ENCODE measurements around the gene RALGAPB.

Gene RALGAPB

DNA sequence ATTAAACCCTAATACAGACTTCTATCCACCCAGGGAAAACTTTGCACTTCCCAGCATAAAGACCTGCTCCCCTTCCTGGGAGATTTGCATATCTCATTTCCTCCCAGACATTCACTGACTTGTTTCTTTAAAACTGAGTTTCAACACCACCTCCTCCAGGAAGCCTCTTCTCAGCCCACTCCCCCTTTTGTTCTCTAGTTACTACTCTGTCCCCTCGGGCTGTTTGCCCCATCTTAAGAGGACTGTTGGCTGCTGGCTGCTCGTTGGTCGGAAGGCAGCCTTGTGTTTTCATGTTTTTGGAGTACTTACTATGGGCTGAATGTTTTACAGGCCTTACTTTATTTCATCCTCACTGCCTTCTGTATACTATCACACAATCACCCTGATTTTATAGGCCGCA lies 135.5 kb downstream of the RALGAPB start:
- no peak for DNase-seq (ENCODE audit: low spot score)

DNA sequence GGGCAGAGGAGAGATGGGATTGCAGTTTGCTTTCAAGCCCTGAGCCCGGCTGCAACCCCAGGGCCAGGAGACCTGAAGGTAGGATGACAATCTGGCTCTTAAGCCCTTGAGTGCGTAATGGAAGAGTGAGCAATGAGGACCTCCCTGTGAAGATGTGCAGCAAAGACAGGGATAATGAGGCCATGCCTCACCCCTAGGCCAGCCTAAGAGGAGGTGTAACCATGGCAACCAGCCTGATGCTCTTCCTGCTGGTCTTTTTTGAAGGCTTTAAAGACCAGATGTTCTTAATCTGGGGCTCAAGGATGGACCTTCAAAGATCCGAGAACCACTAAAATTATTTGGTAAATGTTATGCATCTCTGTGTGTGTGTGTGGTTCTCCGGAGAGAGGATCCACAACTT lies 137.2 kb downstream of the RALGAPB start:
- peak; percentile 53 for DNase-seq (ENCODE audit: low spot score)

DNA sequence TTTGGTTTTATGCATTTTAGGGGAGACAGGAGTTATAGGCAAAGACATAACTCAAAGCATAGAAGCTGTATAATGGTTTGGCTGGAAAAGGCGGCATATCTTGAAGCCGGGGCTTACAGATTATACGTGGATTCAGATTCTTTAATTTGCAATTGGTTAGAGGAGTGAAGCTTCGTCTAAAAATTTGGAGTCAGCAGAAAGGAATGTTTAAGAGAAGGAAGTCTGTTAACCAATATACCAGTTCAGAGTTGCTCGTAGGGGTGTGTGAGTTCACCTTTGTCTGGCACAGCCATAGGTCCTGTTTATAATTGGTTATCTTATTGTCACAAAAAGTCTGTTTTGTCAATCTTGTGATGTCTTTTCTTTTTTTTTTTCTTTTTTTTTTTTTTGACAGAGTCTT lies 137.9 kb downstream of the RALGAPB start:
- no peak for DNase-seq (ENCODE audit: low spot score)

DNA sequence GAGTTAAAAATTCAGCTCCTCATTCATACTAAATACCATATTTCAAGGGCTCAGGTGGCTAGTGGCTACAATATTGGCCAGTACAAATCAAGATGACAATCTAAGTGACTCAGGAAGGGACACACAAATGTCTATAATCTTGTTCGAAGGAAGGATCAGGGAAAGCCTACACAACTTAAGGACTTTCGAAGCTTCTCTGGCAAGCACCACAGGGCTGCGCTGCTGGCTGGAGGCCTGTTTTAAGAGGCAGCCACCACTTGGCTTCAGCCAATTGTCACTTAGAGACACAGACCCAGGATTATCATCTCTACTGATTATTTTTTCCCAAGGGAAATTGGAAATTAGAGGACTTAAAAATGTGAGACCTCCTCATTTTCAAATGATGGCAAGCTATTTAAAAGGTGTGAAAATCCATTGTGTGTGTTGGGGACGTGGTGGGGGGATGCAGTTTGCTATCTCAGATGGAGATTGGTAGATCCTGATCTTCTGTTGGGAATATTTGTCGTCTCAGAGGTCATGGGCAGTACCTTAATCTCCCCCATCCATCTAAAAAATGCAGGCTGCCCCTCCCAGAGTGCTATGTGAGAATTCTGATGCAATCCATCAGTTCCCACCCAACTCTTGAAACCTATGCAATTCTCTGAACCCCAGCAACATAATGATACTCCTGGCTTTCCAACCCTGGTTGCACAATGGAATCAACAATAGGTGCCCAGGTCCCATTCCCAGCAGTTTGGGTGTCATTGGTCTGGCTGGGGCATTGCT lies 140.3 kb downstream of the RALGAPB start:
- no peak for DNase-seq (ENCODE audit: low spot score)

DNA sequence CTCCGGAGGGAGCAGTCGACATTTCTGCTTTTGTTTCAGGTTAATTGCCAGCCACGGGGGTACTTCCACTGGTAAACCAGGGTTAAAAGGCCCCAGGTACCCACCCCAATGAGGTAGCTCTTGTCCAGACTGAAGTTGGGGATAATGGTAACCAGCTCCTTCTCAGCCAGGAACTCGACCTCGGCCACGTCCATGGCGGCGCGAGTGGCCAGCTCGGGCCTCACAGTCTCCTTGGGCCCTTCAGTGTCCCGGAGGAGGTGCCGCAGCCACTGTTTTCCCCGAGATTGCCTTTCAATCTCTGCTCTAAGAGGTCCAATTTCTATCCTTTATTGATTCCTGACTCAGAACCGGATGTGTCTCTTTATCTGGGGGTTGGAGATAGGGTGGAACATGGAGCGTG lies 142.6 kb downstream of the RALGAPB start:
- no peak for DNase-seq (ENCODE audit: low spot score)

DNA sequence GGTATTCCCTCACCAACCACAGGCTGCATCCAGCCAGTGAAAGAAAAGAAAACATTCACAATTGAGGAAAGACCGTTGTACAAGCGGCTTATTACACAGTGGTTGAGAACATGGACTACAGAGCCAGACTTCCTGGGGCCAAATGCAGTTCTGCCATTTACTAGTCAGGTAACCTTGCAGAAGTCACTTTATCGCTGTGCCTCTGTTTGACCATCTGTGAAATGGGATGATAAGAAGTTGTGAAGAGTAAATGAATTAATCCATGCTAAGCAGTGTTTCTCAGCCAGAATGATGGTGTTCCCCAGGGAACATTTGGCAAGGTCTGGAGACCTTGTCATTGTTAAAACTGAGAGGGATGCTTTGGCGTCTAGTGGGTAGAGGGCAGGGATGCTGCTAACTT lies 143.8 kb downstream of the RALGAPB start:
- DNase-seq (ENCODE audit: low spot score): no peak

DNA sequence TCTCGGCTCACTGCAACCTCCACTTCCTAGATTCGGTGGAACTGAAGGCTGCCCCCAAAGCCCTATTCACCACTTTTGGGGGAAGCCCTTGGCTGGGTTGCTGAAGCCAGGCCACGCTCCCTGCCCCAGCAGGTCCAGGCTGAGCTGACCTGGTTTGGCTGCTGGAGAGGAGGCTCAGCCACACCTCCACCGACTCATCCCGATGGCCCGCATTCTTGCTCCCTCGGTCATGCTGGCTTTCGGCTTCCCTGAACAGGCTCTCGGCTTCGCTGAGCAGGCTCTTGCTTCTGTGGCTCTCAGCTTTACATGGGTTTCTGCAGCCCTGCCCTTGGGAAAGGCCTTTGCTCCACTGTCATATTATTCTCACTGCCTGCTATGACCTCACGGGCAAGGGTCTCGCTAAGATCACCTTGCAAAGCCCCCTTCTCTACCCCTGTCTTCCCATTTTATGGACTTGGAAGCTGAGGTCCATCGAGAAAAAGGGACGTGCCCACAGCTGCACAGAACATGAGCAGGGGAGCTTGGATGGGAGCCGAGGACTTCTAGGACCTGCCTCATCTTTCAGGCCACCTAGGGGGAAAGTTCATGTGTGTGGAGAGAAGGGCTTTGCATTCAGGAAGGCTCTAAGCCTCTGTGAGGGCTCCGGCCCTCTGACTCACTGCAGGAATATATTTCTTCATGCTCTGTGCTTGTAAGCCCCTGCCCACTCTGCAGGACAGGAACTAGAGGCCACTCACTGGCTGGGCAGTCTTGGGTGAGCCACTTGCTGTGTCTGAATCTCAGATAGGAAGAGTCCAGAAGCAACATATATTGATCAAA lies 144.6 kb downstream of the RALGAPB start:
- DNase-seq (ENCODE audit: low spot score): no peak

DNA sequence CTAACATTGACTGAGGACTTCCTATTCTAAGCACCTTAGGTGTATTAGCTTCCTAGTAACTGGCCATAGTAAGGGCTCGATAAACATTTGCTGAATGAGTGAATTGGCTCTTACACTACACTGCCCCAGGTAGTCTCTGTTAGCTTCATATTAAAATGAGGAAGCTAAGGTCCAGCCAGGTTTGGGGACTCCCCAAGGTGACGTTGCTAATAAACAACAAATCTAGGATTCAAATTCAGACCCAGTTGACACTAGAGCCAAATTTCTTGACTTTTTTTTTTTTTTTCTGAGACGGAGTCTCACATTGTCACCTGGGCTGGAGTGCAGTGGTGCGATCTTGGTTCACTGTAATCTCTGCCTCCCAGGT lies 145.2 kb downstream of the RALGAPB start:
- no peak for DNase-seq (ENCODE audit: low spot score)

DNA sequence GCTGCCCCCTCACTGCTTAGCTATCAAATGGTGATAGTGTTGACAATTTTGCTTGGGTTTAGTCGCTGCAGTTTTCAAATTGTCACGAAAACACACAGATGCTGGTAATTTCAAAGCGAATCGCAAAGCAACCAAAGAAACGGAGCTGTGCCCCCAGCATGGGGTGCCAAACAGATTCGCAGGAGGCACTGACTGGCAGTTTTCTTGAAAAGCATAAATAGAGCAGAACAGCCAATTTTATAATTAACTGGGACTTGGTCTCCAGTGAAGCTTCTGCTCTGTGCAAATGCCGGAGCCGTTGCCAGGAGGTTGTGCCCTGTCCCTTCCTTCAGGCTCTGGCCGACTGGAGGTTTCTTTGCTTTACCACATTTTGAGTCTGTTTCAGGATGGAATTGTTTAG lies 147.8 kb downstream of the RALGAPB start:
- DNase-seq (ENCODE audit: low spot score): no peak

DNA sequence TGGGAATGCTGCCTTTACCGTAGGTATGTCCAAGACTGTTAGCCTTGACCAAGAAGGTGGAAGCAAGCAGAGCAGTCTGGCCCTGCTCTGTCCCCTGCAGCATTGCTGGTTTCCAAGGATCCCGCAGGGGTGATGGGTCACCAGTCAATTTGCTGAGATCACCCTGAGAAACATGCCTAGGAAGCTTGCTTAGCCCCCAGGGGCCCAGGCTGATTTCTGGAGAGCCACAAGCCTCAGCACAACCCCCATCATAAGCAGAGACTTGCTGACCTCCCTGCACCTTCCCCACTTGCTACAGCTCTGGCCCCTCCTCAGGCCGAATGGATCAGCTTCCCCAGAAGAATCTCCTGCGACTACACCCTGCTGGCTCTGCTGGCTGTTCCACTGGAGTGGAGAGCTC lies 150.4 kb downstream of the RALGAPB start:
- no peak for DNase-seq (ENCODE audit: low spot score)

DNA sequence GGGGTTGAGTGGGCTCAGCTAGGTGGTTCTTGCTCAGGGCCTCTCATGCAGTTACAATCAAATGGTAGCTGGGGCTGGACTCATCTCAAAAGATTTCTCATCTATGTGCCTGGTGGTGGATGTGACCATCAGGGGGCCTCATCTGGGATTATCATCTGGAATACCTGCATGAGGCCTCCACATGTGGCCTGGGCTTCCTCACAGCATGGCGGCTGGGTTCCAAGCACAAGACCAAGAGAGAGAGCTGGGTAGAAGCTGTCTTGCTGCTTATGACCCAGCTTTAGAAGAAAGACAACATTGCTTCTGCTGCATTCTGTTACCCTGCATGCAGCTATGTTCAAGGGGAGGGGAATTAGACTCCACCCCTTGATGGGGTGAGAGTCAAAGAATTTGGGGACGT lies 151.4 kb downstream of the RALGAPB start:
- no peak for DNase-seq (ENCODE audit: low spot score)

DNA sequence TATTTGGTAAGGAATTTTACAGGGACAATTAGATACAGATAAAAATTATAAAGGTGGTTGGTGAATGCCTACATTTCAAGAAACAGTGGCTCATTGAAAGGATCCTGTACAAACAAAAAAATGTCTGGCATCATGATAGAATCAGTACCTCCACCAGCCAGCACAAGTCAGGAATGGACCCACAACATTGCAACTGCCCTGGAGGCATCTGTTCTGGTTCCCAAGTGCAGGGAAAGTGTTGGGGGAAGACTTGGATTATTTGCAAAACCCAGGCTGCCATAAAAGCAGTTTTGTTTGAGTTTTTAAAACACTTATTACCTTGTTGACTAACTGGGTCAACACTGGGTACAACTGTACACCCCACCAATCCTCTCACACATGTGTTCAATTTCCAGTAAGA lies 153.3 kb downstream of the RALGAPB start:
- no peak for DNase-seq (ENCODE audit: low spot score)

DNA sequence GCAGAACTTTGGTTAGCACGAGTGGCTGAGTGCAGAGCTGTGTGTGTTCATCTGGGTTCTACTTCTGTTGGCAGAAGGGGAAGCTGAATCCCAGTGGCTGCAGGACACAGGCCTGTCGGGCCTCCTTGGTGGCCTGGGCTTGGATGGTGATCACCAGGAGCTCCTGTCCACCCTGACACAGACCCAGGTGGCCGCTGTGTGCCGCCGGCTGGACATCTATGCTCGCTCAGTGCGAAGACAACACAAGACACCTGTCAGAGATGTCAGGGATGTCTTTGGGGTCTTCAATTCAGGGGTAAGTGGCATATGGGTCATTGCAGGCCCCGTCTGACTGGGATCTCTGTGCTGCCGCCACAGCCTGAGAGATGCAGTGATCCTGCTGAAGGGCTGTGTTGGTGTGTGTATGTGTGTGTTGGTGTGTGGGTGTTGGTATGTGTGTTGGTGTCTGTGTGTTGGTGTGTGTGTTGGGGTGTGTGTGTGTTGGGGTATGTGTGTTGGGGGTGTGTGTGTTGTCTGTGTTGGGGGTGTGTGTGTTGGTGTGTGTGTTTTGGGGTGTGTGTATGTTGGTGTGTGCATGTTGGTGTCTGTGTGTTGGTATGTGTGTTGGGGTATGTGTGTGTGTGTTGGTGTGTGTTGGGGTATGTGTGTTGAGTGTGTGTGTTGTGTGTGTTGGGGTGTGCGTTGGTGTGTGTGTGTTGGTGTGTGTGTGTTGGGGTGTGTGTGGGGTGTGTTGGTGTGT lies 154.4 kb downstream of the RALGAPB start:
- no peak for DNase-seq (ENCODE audit: low spot score)

Small RNA genes within 50 kb of the gene (small RNA-seq; reads per million reads assigned to genes)
- gene MIR548O2 (0 reads per million in 2 experiments), gene RF00056 (0 reads per million in 2 experiments), gene SNORA60 (4.0 to 12.8 reads per million in 2 experiments), gene SNORA71A (6.8 to 163 reads per million in 2 experiments), gene SNORA71B (18.7 to 65.0 reads per million in 2 experiments), gene SNORA71C (0.93 to 7.7 reads per million in 2 experiments), gene SNORA71D (116 to 639 reads per million in 2 experiments), gene SNORA71E (0 reads per million in 2 experiments)
